Sigmoid colon (tissue), 7 donors: ENCODE results near the gene ST6GALNAC3. TPM values are rescaled to one million over a fixed set of nuclear protein-coding genes. Genes with fewer than 3 reads are reported as not detected.

Source experiments
- DNase-seq: peaks from one replicate; pipeline ENCODE4 v3.0.0-alpha.2; 2019
- H3K27ac ChIP-seq, 4 donors: fragments of 200-600 bp; sonication (generic); one replicate each; pipeline ENCODE4 v1.5.1; 2016 to 2019; ENCODE audit warnings: mild to moderate bottlenecking in 1 of 4
- H3K27me3 ChIP-seq, 3 donors: fragments of 200-600 bp; sonication (generic); one replicate each; pipeline ENCODE4 v1.5.1; 2019; ENCODE audit warnings: mild to moderate bottlenecking in 1 of 3
- H3K36me3 ChIP-seq, 4 donors: fragments of 200-600 bp; sonication (generic); one replicate each; pipeline ENCODE4 v1.5.1; 2016 to 2019
- H3K4me1 ChIP-seq, 4 donors: fragments of 200-600 bp; sonication (generic); one replicate each; pipeline ENCODE4 v1.5.1; 2017 to 2019
- H3K4me3 ChIP-seq, 4 donors: fragments of 200-600 bp; sonication (generic); one replicate each; pipeline ENCODE4 v1.5.1; 2017 to 2019; ENCODE audit warnings: mild to moderate bottlenecking in 2 of 4, moderate library complexity in 1 of 4
- H3K9me3 ChIP-seq, 4 donors: fragments of 200-600 bp in 3 of 4; sonication (generic) in 3 of 4; one replicate each; pipeline versions ENCODE4 v1.5.1 to v1.6.1; 2013 to 2019
- CTCF ChIP-seq, 4 experiments: fragments of 450-650 bp in 3 of 4; fragments of 200-600 bp in 1 of 4; IDR thresholded peaks; one replicate each; pipeline ENCODE4 v1.5.1; 2016 to 2019; ENCODE audit warnings: antibody characterized with exemption in 4 of 4, mild to moderate bottlenecking in 3 of 4, moderate library complexity in 2 of 4
- EP300 ChIP-seq, 4 donors: sonication (generic); formaldehyde crosslinking; IDR thresholded peaks; one replicate each; pipeline ENCODE4 v1.6.1; 2017; ENCODE audit warnings: antibody characterized with exemption in 4 of 4
- POLR2A ChIP-seq, 2 donors: fragments of 450-650 bp; IDR thresholded peaks; one replicate each; pipeline ENCODE4 v1.6.1; 2016; ENCODE audit warnings: antibody characterized with exemption in 2 of 2, mild to moderate bottlenecking in 2 of 2, moderate library complexity in 2 of 2
- POLR2AphosphoS5 ChIP-seq, 4 donors: sonication (generic); formaldehyde crosslinking; IDR thresholded peaks; one replicate each; pipeline ENCODE4 v1.6.1; 2017; ENCODE audit warnings: antibody characterized with exemption in 4 of 4
- WGBS, 2 donors: extraction: QIAGEN DNeasy Blood & Tissue Kit; methylation state at CpG; one replicate each; pipeline ENCODE4 v1.1.7; 2013; 5-methylcytosine and 5-hydroxymethylcytosine counted together
- intact Hi-C: fragments of 100-400 bp; cut with DNase I; formaldehyde crosslinking; loops from one replicate; pipeline ENCODE4 v1.15.1; 2023
- polyA plus RNA-seq, 3 donors: library from polyadenylated mRNA; stranded (reverse); fragments of 200-250 nt; gene quantifications; one replicate each; pipeline ENCODE4 v1.2.3, GENCODE V29; 2013
- total RNA-seq, 4 donors: library from RNA; depleted of rRNA; stranded (reverse); fragments of >200 nt; gene quantifications; one replicate each; pipeline ENCODE4 v1.1.0, GENCODE V29; 2016
- donor health status: healthy with polysubstance abuse.
- donor health status: Bipolar disorder and iron deficiency.
- donor health status: healthy.

ST6GALNAC3 gene
- total and polyA plus RNA-seq, 7 donors, result 1.6 to 7.5 (median 2.5) TPM

- peaks cover 0 to 20% (median 12%) of the 10 kb centered on the region in 4 donors for H3K4me1 ChIP-seq
- intact Hi-C loops, result no loop called here
- no peak overlapping the region for H3K4me3 ChIP-seq
- no peaks in the 10 kb centered on the region for H3K27me3 ChIP-seq
- H3K36me3 ChIP-seq, result no peaks in the 10 kb centered on the region
- H3K27ac ChIP-seq, result no peak overlapping the region
- 55 to 84% methylated on average over 7 of the region's 7 CpGs for WGBS, 2 donors
- no peaks in the 10 kb centered on the region for H3K9me3 ChIP-seq
- no peak for DNase-seq
- TF ChIP-seq CTCF (IDR thresholded peaks at IDR 0.05), result no peak
- no peak for TF ChIP-seq EP300 (IDR thresholded peaks at IDR 0.05)
- TF ChIP-seq POLR2AphosphoS5 (IDR thresholded peaks at IDR 0.05), result no peak
- TF ChIP-seq POLR2A (IDR thresholded peaks at IDR 0.05), result no peak
Observed at GRCh38 chr1:76079475-76080227, 5.1 kb downstream of the ST6GALNAC3 start.

- WGBS, 2 donors, result 58 to 69% methylated on average over 4 of the region's 4 CpGs
- intact Hi-C loops, result no loop called here
- H3K4me3 ChIP-seq, result no peak overlapping the region
- H3K36me3 ChIP-seq, result no peaks in the 10 kb centered on the region
- H3K27ac ChIP-seq, result no peak overlapping the region
- no peak for DNase-seq
- H3K9me3 ChIP-seq, result no peaks in the 10 kb centered on the region
- peaks cover 0 to 10% (median 7%) of the 10 kb centered on the region in 4 donors for H3K4me1 ChIP-seq
- no peaks in the 10 kb centered on the region for H3K27me3 ChIP-seq
- TF ChIP-seq EP300 (IDR thresholded peaks at IDR 0.05), result peak in 1 of 4 donors; percentile 6
- peak in 2 of 4 donors; percentile 24 to 42 for TF ChIP-seq POLR2AphosphoS5 (IDR thresholded peaks at IDR 0.05)
- TF ChIP-seq CTCF (IDR thresholded peaks at IDR 0.05), result no peak
- no peak for TF ChIP-seq POLR2A (IDR thresholded peaks at IDR 0.05)
Observed at GRCh38 chr1:76080552-76081079, 6.1 kb downstream of the ST6GALNAC3 start.

- Histone ChIP-seq H3K4me1 (peaks cover 0 to 12% (median 12%) of the 10 kb centered on the region in 4 donors), H3K36me3 (no peaks in the 10 kb centered on the region), H3K4me3 (no peak overlapping the region), H3K27ac (no peak overlapping the region), H3K27me3 (no peaks in the 10 kb centered on the region), H3K9me3 (no peaks in the 10 kb centered on the region)
- TF ChIP-seq EP300 (IDR thresholded peaks at IDR 0.05) (no peak), POLR2AphosphoS5 (IDR thresholded peaks at IDR 0.05) (no peak), POLR2A (IDR thresholded peaks at IDR 0.05) (no peak), CTCF (IDR thresholded peaks at IDR 0.05) (no peak)
- WGBS, 2 donors, result 87 to 88% methylated on average over 4 of the region's 4 CpGs
- intact Hi-C loops, result no loop called here
- no peak for DNase-seq
Observed at GRCh38 chr1:76082062-76082461, 7.5 kb downstream of the ST6GALNAC3 start.

- 61 to 78% methylated on average over 10 of the region's 10 CpGs for WGBS, 2 donors
Observed at GRCh38 chr1:76083189-76083588, 8.6 kb downstream of the ST6GALNAC3 start.

More at GRCh38 chr1:76083189-76083588, 8.6 kb downstream of the ST6GALNAC3 start:
- H3K4me1 ChIP-seq, result peaks cover 0 to 18% (median 12%) of the 10 kb centered on the region in 4 donors
- no peak overlapping the region for H3K4me3 ChIP-seq
- no peak overlapping the region for H3K27ac ChIP-seq
- TF ChIP-seq CTCF (IDR thresholded peaks at IDR 0.05) (no peak), POLR2AphosphoS5 (IDR thresholded peaks at IDR 0.05) (no peak), EP300 (IDR thresholded peaks at IDR 0.05) (no peak), POLR2A (IDR thresholded peaks at IDR 0.05) (no peak)
- intact Hi-C loops, result no loop called here
- no peak for DNase-seq
- no peaks in the 10 kb centered on the region for H3K36me3 ChIP-seq
- H3K9me3 ChIP-seq, result no peaks in the 10 kb centered on the region
- H3K27me3 ChIP-seq, result no peaks in the 10 kb centered on the region
